Uterus (tissue), 4 donors: ENCODE results near the gene RNF112. TPM values are rescaled to one million over a fixed set of nuclear protein-coding genes. Genes with fewer than 3 reads are reported as not detected.

Source experiments
- DNase-seq, 2 donors: peaks; one replicate each; pipeline ENCODE4 v3.0.0-alpha.2; 2019 to 2020
- H3K27ac ChIP-seq, 2 donors: fragments of 200-600 bp; sonication (generic); 1 replicate in 1 of 2; 2 replicates in 1 of 2; pipeline ENCODE4 v1.5.1; 2016 to 2018
- H3K27me3 ChIP-seq, 2 donors: fragments of 200-600 bp; sonication (generic); one replicate each; pipeline ENCODE4 v1.5.1; 2018 to 2019; ENCODE audit warnings: control low read depth in 1 of 2
- H3K36me3 ChIP-seq, 2 donors: fragments of 200-600 bp; sonication (generic); one replicate each; pipeline ENCODE4 v1.5.1; 2019; ENCODE audit warnings: control low read depth in 1 of 2
- H3K4me1 ChIP-seq, 2 donors: fragments of 200-600 bp; sonication (generic); one replicate each; pipeline ENCODE4 v1.5.1; 2018 to 2019; ENCODE audit warnings: control low read depth in 1 of 2
- H3K4me3 ChIP-seq, 2 donors: fragments of 200-600 bp; sonication (generic); 1 replicate in 1 of 2; 2 replicates in 1 of 2; pipeline ENCODE4 v1.5.1; 2018 to 2019; ENCODE audit warnings: mild to moderate bottlenecking in 1 of 2
- H3K9me3 ChIP-seq, 2 donors: fragments of 200-600 bp; sonication (generic); one replicate each; pipeline ENCODE4 v1.5.1; 2019; ENCODE audit warnings: control low read depth in 1 of 2
- CTCF ChIP-seq, 4 experiments: fragments of 200-600 bp in 2 of 4; fragments of 450-650 bp in 2 of 4; sonication (generic) in 2 of 4; IDR thresholded peaks; one replicate each; pipeline ENCODE4 v1.5.1; 2016 to 2019; ENCODE audit warnings: antibody characterized with exemption in 4 of 4, mild to moderate bottlenecking in 2 of 4, moderate library complexity in 1 of 4
- POLR2A ChIP-seq, 2 donors: fragments of 450-650 bp; IDR thresholded peaks; one replicate each; pipeline ENCODE4 v1.6.1; 2016; ENCODE audit warnings: antibody characterized with exemption in 2 of 2, mild to moderate bottlenecking in 1 of 2, moderate library complexity in 1 of 2
- intact Hi-C: fragments of 100-400 bp; cut with DNase I; formaldehyde crosslinking; loops from one replicate; pipeline ENCODE4 v1.15.1; 2023; ENCODE audit warnings: low total_unique reads
- total RNA-seq, 4 donors: library from RNA; depleted of rRNA in 3 of 4; stranded (reverse); fragments of >200 nt in 3 of 4; gene quantifications; one replicate each; pipeline versions ENCODE4 v1.1.0 to v1.2.4, GENCODE V29; 2014 to 2023
- donor health status: DM: yes; HTN: yes; CAD: no.

RNF112 gene
- total RNA-seq, 4 donors from 2014 or later: 0.88 to 14.7 (median 3.7) TPM

- H3K9me3 ChIP-seq: no peaks in the 10 kb centered on the region
- peak; percentile 9 for DNase-seq
- peak overlapping the region; percentile 61 to 98 for H3K4me3 ChIP-seq
- H3K4me1 ChIP-seq: peaks cover 5 to 6% of the 10 kb centered on the region in 2 donors
- peak overlapping the region; percentile 93 to 97 for H3K27ac ChIP-seq
- intact Hi-C loops: loop anchor here (10.0 kb wide), 2 partner anchors 68 to 138 kb away; no protein-coding TSS in a partner anchor
- no peaks in the 10 kb centered on the region for H3K27me3 ChIP-seq
- TF ChIP-seq CTCF (IDR thresholded peaks at IDR 0.05) (no peak), POLR2A (IDR thresholded peaks at IDR 0.05) (no peak)
- H3K36me3 ChIP-seq: no peaks in the 10 kb centered on the region
Observed at GRCh38 chr17:19376811-19377210, 34.2 kb upstream of the RNF112 start.

GRCh38 chr17:19377602-19378415 lies 33.2 kb upstream of the RNF112 start:
- Histone ChIP-seq H3K27me3 (no peaks in the 10 kb centered on the region), H3K4me1 (peaks cover 5 to 6% of the 10 kb centered on the region in 2 donors), H3K4me3 (peak overlapping the region; percentile 62 to 98), H3K36me3 (no peaks in the 10 kb centered on the region), H3K9me3 (no peaks in the 10 kb centered on the region), H3K27ac (peak overlapping the region; percentile 93 to 97)
- TF ChIP-seq POLR2A (IDR thresholded peaks at IDR 0.05): peak; percentile 54 to 78
- TF ChIP-seq CTCF (IDR thresholded peaks at IDR 0.05): peak in 2 of 4 experiments; percentile 20 to 21
- intact Hi-C loops: loop anchor here (10.0 kb wide), 2 partner anchors 67 to 137 kb away; no protein-coding TSS in a partner anchor
- DNase-seq: peak; percentile 98 to 99

- H3K4me1 ChIP-seq: peaks cover 5 to 6% of the 10 kb centered on the region in 2 donors
- H3K4me3 ChIP-seq: peak within 1 kb of the TSS; percentile 62 to 98
- DNase-seq: peak in 1 of 2 donors; percentile 35
- intact Hi-C loops: loop anchor here (10.0 kb wide), 2 partner anchors 66 to 136 kb away; no protein-coding TSS in a partner anchor
- no peaks in the 10 kb centered on the region for H3K36me3 ChIP-seq
- no peaks in the 10 kb centered on the region for H3K9me3 ChIP-seq
- no peaks in the 10 kb centered on the region for H3K27me3 ChIP-seq
- peak within 1 kb of the TSS; percentile 93 to 97 for H3K27ac ChIP-seq
- TF ChIP-seq POLR2A (IDR thresholded peaks at IDR 0.05) (peak in 1 of 2 donors; percentile 58), CTCF (IDR thresholded peaks at IDR 0.05) (no peak)
Observed at GRCh38 chr17:19378416-19379360, 32.3 kb upstream of the RNF112 start, which contains the start of gene MAPK7. Gene MAPK7 (plus strand): TSS chr17:19378498. CDS start chr17:19378901, 403 bp downstream.

- Histone ChIP-seq H3K27me3 (no peaks in the 10 kb centered on the region), H3K27ac (peak overlapping the region; percentile 82 to 93), H3K4me3 (peak overlapping the region; percentile 62 to 98), H3K4me1 (peaks cover 12 to 14% of the 10 kb centered on the region in 2 donors), H3K9me3 (no peaks in the 10 kb centered on the region), H3K36me3 (no peaks in the 10 kb centered on the region)
- TF ChIP-seq CTCF (IDR thresholded peaks at IDR 0.05) (no peak), POLR2A (IDR thresholded peaks at IDR 0.05) (no peak)
- DNase-seq: peak in 1 of 2 donors; percentile 17
- intact Hi-C loops: loop anchor here (10.0 kb wide), 2 partner anchors 65 to 135 kb away; no protein-coding TSS in a partner anchor
Observed at GRCh38 chr17:19379361-19380065, 31.5 kb upstream of the RNF112 start.
